Lung (tissue), 12 donors: ENCODE measurements around the gene P3H3. TPM values are rescaled to one million over a fixed set of nuclear protein-coding genes. Genes with fewer than 3 reads are reported as not detected.
A peak's percentile ranks its signal among the peaks of the same experiment; 100 is the strongest.

Source experiments
- ATAC-seq: fragments of 200-7000 bp; cut with Tn5 transposase; one replicate; pipeline ENCODE4 v1.9.1; 2020; ENCODE audit warnings: moderate number of reproducible peaks; ENCODE audit not compliant: insufficient read depth, low FRiP score
- DNase-seq, 3 donors: peaks; one replicate each; pipeline ENCODE4 v3.0.0-alpha.2; 2013 to 2017
- H3K27ac ChIP-seq, 2 donors: one replicate each; pipeline ENCODE4 v1.5.1; 2013; ENCODE audit warnings: mild to moderate bottlenecking in 2 of 2, moderate library complexity in 2 of 2, control low read depth in 1 of 2, inconsistent platforms in 1 of 2, low read depth in 1 of 2, low read length in 1 of 2
- H3K27me3 ChIP-seq, 3 donors: one replicate each; pipeline ENCODE4 v1.5.1; 2013; ENCODE audit warnings: low read length in 2 of 3; ENCODE audit not compliant: control insufficient read depth in 3 of 3, insufficient read depth in 3 of 3
- H3K36me3 ChIP-seq, 4 donors: one replicate each; pipeline ENCODE4 v1.5.1; 2013; ENCODE audit warnings: low read length in 4 of 4, mild to moderate bottlenecking in 1 of 4, moderate library complexity in 1 of 4; ENCODE audit not compliant: control insufficient read depth in 4 of 4, insufficient read depth in 4 of 4
- H3K4me1 ChIP-seq, 5 donors: one replicate each; pipeline ENCODE4 v1.5.1; 2013; ENCODE audit warnings: low read length in 5 of 5, mild to moderate bottlenecking in 2 of 5, moderate library complexity in 1 of 5; ENCODE audit not compliant: control insufficient read depth in 5 of 5, insufficient read depth in 5 of 5
- H3K4me3 ChIP-seq: one replicate; pipeline ENCODE4 v1.5.1; 2013; ENCODE audit warnings: mild to moderate bottlenecking, control low read depth, moderate library complexity
- H3K9ac ChIP-seq, 2 donors: one replicate each; pipeline ENCODE4 v1.5.1; 2013; ENCODE audit warnings: low read length in 2 of 2, control low read depth in 1 of 2; ENCODE audit not compliant: insufficient read depth in 1 of 2
- H3K9me3 ChIP-seq, 4 donors: one replicate each; pipeline ENCODE4 v1.5.1; 2013; ENCODE audit warnings: low read length in 3 of 4, mild to moderate bottlenecking in 1 of 4, moderate library complexity in 1 of 4; ENCODE audit not compliant: control insufficient read depth in 4 of 4, insufficient read depth in 3 of 4
- WGBS, 2 donors: extraction: QIAGEN DNeasy Blood & Tissue Kit; methylation state at CpG; one replicate each; pipeline ENCODE4 v1.1.7; 2013; 5-methylcytosine and 5-hydroxymethylcytosine counted together
- polyA plus RNA-seq, 2 donors: library from polyadenylated mRNA; stranded (reverse); fragments of 200-250 nt; gene quantifications; one replicate each; pipeline ENCODE4 v1.2.1, GENCODE V29; 2013
- total RNA-seq, 2 donors: library from RNA; depleted of rRNA in 1 of 2; stranded (reverse); fragments of >200 nt in 1 of 2; gene quantifications; one replicate each; pipeline ENCODE4 v1.2.1, GENCODE V29; 2014 to 2021
- TF ChIP-seq, protein P1 (sequence below): IDR thresholded peaks from 2 replicates; pipeline ENCODE4 v1.5.1; 2012; ENCODE audit warnings: mild to moderate bottlenecking; ENCODE audit errors: control extremely low read depth, extremely low read depth
- donor health status: control.
- donor health status: control.
- donor health status: Bipolar disorder and iron deficiency.
- donor health status: healthy.
- donor health status: DM: yes; HTN: yes; CAD: no.

Gene P3H3
- total and polyA plus RNA-seq, 4 donors = 9.3 to 23.3 (median 14.2) TPM

DNA sequence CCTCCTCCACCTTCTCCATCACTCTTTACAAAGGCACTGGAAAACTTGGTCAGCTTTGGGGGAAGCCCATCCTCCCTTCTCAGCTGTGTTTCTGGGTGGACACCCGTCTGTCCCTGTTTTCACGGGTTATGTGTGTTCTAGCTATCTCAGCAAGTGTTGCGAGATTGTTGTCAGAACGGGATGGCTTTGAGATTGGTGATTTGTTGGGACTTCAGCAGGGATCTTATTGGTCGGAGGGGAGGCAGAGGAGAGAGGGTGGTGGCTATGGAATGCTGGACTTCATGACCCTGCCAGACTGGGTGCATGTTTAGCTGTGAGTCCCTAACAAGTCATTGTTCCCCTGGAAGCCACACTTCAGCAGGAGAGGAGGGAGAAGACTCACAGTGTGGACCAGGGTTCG is 25.8 kb downstream of the P3H3 start:
- ATAC-seq (no peak), DNase-seq (no peak)
- 77 to 80% methylated on average over 6 of the region's 6 CpGs for WGBS, 2 donors
- Histone ChIP-seq H3K27me3 (no peaks in the 10 kb centered on the region), H3K27ac (peak overlapping the region in 1 of 2 donors; percentile 6), H3K36me3 (peaks cover 18 to 39% (median 26%) of the 10 kb centered on the region in 4 donors), H3K9me3 (no peaks in the 10 kb centered on the region), H3K9ac (no peak overlapping the region), H3K4me3 (no peak overlapping the region), H3K4me1 (peaks cover 0 to 26% (median 7%) of the 10 kb centered on the region in 5 donors)
- TF ChIP-seq, protein P1, sequence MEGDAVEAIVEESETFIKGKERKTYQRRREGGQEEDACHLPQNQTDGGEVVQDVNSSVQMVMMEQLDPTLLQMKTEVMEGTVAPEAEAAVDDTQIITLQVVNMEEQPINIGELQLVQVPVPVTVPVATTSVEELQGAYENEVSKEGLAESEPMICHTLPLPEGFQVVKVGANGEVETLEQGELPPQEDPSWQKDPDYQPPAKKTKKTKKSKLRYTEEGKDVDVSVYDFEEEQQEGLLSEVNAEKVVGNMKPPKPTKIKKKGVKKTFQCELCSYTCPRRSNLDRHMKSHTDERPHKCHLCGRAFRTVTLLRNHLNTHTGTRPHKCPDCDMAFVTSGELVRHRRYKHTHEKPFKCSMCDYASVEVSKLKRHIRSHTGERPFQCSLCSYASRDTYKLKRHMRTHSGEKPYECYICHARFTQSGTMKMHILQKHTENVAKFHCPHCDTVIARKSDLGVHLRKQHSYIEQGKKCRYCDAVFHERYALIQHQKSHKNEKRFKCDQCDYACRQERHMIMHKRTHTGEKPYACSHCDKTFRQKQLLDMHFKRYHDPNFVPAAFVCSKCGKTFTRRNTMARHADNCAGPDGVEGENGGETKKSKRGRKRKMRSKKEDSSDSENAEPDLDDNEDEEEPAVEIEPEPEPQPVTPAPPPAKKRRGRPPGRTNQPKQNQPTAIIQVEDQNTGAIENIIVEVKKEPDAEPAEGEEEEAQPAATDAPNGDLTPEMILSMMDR = no peak

DNA sequence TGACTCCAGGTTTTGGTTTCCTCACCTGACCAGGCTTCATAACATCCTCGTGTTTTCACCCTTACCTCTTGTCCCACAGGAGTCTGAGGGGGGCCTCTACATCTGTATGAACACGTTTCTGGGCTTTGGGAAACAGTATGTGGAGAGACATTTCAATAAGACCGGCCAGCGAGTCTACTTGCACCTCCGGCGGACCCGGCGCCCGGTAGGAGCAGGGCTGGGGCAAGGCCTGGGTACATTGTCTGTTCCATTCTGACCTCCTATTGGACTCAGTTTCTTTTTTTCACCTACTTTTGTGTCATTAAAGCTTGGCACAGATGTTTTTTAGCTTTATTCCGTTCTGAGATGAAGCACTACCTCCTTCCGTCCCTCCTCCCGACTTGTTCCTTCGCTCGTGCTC is 27.1 kb downstream of the P3H3 start:
- WGBS, 2 donors = 92 to 93% methylated on average over 14 of the region's 14 CpGs
- Histone ChIP-seq H3K4me1 (peaks cover 0 to 17% (median 7%) of the 10 kb centered on the region in 5 donors), H3K4me3 (no peak overlapping the region), H3K27ac (no peak overlapping the region), H3K36me3 (peaks cover 23 to 41% (median 31%) of the 10 kb centered on the region in 4 donors), H3K9ac (no peak overlapping the region), H3K27me3 (no peaks in the 10 kb centered on the region), H3K9me3 (no peaks in the 10 kb centered on the region)
- TF ChIP-seq, protein P1 = no peak
- no peak for DNase-seq
- no peak for ATAC-seq

DNA sequence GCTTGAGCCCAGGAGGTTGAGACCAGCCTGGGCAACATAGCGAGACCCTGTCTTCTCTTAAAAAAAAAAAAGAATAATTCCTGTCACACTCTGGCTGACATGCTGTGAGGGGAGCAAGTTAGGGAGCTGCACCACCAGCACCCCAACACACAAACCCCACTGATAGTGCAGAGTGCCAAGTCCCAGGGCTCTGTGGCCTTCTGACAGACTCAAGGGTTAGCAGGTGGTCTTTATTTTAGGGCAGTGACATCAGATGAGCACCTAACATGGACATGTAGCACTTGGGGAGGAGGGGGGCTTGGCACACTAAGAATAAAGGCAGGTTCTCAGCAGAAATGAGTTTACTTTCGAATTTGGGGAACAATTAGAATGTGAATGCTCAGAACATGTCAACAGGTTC is 30.6 kb downstream of the P3H3 start:
- 93 to 97% methylated on average over 2 of the region's 2 CpGs for WGBS, 2 donors

More for the DNA sequence above, 30.6 kb downstream of the P3H3 start:
- ATAC-seq (no peak), DNase-seq (no peak)
- H3K9ac ChIP-seq = no peak overlapping the region
- H3K4me3 ChIP-seq = no peak overlapping the region
- no peaks in the 10 kb centered on the region for H3K4me1 ChIP-seq
- H3K27ac ChIP-seq = no peak overlapping the region
- TF ChIP-seq, protein P1 = no peak
- H3K27me3 ChIP-seq = no peaks in the 10 kb centered on the region
- H3K9me3 ChIP-seq = no peaks in the 10 kb centered on the region
- H3K36me3 ChIP-seq = peaks cover 29 to 56% (median 51%) of the 10 kb centered on the region in 4 donors
